ENCODE data around the gene CASTOR1.

Gene CASTOR1

DNA sequence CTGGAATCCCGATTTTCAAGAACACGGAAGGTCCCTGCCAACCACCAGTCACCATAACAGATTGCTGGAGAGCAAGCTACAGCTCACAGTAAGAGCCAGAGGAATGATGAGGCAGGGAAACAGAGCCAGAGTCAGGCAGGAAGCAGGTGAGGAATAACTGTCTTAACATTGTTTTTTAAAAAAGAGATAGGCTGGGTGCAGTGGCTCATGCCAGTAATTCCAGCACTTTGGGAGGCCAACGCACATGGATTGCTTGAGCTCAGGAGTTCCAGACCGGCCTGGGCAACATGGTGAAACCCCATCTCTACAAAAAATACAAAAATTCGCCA lies 13.5 kb upstream of the CASTOR1 start:
- peak overlapping the region; percentile 86 for H3K27ac ChIP-seq
- DNase-seq (ENCODE audit: low read depth, low spot score), result no peak

DNA sequence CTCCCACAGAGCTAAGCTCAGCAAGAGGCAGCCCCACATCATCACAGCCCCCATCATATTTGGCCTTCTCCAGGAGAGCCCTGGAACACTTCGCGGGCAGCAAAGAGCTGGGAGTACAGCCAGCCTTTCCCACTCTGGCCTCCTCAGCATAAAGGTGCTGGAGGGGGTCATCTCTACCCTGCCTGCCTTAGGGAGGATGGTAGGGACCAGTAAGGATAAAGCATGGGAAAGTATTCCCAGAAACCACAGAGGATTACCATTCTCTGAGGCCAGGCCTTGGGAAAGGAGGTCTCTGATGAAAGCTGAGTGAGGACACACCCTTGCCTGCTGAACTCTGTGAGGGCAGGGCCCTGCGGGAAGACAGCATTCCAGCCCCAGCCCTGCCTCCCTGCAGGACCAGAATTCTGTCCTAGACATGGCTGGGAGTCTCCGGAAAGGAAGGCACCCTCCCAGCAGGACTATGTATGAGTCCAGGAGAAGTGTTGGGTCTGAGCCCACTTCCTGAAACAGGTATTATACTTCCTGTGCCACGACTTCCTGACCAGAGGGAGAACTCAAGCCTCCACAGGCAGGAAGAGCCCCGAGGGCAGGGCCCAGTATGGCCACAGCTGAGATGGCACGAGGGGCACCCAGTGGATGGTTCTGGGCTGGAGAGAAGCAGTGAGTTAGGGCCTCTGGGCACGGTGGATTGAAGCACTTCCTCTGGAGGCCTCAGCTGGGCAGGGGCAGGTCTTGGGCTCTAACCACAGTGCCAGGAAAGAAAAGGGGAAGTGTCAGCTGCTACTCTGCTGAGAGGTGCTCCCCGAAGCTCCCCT lies 12.9 kb upstream of the CASTOR1 start:
- H3K27ac ChIP-seq, result peak overlapping the region; percentile 86
- no peak for DNase-seq (ENCODE audit: low read depth, low spot score)

DNA sequence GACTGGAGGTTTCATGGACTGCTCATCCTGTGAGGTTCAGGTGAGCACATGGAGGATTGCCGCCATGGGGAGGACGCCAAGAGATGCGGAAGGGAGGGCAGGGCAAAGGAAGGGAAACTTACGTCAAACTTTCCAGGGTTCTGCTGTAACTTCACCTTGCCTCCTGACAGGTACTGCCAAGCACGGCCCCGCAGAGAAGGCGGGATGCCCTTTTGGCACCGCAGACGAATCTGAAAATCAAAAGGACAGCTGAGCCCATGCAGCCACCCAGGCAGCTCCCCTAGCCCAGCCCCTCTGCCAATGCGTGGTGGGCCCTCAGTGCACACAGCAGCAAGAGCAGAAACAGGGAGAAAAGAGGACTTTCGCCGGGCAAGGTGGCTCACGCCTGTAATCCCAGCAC lies 10.0 kb upstream of the CASTOR1 start:
- no peak for DNase-seq (ENCODE audit: low read depth, low spot score)
- H3K27ac ChIP-seq, result no peak overlapping the region

DNA sequence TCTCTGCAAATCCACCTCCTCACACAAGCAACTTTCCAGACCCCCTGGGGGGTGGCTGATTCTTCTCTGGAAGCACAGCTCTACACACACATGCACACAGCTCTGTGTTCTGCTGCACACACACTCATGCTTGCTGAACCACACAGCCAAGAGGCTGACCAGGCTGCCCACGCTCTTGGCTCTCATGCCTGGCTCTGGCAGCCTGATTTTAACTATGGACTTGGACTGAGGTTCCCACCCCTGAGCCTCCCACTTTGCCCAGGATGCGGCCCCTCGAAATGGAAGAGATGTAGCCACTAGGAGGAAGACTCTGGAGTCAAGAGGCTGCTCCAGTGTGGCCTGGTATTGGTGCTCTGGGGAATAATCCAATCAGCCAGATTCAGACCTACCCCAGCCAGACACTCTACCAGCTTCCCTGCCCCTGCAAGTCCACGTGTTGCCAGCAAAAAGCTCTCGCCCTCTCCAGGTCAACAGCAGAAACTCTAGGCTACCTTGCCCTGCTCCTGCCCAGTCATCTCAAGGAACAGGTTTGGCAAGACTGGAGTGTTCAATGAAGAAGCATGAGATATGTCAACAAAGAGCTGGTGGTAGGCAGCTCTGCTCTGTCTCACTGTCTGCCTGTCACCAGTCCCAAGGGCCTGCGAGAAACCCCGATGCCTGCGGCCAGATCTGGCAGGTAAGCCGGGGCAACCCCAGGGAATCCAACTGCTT lies 8.8 kb upstream of the CASTOR1 start:
- H3K27ac ChIP-seq, result peak overlapping the region; percentile 29
- peak; percentile 84 for DNase-seq (ENCODE audit: low read depth, low spot score)

DNA sequence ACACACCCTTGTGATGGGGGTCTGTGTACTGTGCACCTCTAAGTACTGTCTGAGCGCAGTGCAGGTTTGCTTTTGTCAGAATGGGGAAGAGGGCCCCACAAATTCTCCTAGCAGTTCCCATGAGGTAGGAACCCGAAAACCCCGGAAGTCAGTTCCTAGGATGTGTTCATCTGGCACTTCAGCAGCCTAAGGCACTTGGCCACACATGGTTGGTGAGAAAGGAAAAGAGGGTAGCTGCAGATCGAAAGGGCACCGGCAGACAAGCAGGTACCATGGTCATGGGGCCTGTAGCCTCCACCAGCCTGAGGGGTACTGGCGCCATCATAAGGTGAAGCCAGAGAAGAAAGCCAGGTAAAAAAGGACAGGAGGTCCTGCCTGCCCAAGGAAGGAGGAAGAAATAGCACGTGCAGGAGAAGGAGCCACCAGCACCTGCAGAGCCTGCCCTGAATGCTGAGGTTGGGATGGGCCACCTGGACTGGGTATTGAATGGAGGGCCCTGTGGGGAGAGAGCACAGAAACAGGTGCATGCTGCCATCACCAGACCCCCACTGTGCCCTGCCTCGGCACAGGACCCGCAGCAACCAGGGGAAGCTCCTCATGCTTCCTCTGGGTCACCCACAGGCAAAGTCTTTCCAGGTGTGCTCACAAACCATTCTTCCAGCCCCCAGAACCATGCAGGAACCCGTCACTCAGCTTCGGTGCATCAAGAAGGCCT lies 8.1 kb upstream of the CASTOR1 start:
- no peak for DNase-seq (ENCODE audit: low read depth, low spot score)
- H3K27ac ChIP-seq, result no peak overlapping the region

DNA sequence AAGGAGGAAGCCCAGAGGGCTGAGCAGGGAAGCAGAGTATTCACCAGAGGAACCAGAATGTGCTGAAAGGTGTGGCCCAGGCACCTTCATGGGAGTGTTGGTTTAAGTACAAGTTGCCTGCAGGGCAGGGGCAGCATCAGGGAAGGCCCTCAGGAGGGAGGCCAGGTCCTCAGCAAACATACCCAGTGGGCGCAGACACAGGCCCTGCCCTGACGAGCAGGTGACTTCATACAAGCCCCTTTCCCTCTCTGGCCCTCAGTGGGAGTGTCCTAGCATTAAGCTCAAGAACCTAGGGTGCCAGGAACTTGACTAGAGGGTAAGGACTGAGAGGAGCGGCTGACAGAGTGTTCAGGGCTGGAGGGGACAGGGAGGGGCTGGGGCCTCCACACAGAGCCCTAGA lies 7.5 kb upstream of the CASTOR1 start:
- no peak overlapping the region for H3K27ac ChIP-seq
- DNase-seq (ENCODE audit: low read depth, low spot score), result no peak

DNA sequence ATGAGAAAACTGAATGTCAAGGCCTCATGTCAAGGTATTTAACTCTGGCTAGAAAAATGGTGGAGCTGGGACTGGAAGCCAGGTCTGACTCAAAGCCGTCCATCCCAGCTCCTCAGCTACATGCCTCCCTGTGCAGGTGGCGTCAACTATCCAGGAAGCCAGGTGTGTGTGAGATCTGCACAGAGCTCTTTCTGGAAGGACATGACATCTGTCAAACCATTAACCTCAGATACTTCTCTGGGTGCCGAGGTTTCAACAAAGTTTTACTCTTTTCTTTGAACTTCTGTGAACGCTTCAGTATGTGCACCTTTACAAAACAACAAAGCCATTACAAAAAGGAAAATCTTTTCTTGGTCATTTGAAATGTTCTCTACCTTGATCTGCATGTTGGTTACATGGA lies 7.0 kb upstream of the CASTOR1 start:
- no peak overlapping the region for H3K27ac ChIP-seq
- DNase-seq (ENCODE audit: low read depth, low spot score), result no peak

DNA sequence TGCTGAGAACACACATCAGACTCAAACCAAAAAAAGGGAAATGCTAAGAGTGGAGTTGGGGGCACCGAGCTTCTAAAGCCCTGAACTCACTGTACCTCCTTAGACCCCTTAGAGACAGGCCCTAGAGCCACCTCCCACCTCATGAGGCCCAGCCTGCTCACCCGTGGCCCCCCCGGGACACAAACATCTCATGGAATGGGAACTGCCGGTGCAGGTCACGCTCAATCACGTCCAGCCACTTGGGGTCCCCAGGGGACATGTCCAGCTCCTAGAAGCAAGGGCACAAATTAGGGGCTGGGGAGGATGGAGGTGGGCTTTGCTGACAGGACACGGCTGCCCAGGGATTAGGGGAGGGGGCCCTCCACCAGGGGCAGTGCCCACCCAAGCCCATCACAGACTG lies 6.3 kb upstream of the CASTOR1 start:
- H3K27ac ChIP-seq, result no peak overlapping the region

DNA sequence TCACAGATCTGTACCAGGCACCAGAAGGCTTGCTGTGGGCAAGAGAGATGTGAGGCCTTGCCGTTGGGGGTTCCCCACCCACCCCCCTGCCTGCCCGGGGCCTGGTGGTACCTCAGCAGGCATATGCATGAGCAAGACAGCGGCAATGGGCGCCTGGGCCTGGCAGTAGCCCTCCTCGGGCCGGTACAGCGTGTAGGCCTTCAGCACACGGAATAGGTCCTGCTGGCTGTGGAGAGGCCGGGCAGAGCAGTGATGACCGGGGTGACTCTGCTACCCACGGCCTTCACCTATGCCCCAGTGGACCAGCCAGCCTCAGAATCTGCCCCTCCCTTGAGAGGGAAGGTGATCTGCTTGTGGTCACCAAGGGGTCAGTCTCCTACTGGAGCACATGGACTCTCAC lies 5.5 kb upstream of the CASTOR1 start:
- no peak for DNase-seq (ENCODE audit: low read depth, low spot score)
- no peak overlapping the region for H3K27ac ChIP-seq

More for the DNA sequence above, 6.3 kb upstream of the CASTOR1 start:
- DNase-seq (ENCODE audit: low read depth, low spot score), result no peak

DNA sequence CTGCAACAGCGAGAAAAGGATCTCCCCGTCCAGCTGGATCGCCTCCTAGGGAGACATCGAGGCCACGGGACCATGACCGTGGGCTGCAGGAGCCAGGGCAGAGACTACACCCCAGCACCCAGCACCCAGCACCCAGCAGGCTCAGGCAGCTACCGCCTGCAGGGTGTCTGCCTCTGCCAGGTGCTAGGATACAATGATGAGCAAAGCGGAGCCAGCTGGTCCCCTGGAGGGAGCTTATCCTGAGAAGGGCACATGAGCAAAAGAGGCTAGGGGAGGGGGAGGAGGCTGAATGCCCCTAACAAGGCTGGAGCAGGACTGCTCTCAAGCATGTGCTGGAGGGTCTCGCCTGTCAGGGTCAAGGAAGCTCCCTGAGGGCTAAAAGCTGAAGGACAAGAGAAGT lies 4.8 kb upstream of the CASTOR1 start:
- no peak overlapping the region for H3K27ac ChIP-seq
- no peak for DNase-seq (ENCODE audit: low read depth, low spot score)

DNA sequence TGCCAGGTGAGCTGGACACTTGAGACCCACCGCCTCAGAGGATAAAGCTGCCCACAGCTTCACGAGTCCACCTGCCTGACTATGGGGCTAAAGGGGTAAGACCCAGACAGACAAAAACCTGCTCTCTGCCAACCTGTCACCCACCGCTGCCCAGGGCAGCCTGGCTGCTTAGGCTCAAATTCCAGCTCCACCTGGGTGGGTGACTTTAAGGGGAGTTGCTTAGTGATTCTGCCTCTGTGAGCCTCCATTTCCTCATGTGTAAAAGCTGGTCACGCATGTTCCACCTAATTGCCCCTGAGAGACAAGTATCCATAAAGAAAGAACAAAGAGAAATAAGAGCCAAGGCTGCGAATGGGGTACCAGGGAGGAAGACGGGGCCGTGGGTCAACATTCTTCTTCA lies 3.7 kb upstream of the CASTOR1 start:
- H3K27ac ChIP-seq, result no peak overlapping the region
- no peak for DNase-seq (ENCODE audit: low read depth, low spot score)

DNA sequence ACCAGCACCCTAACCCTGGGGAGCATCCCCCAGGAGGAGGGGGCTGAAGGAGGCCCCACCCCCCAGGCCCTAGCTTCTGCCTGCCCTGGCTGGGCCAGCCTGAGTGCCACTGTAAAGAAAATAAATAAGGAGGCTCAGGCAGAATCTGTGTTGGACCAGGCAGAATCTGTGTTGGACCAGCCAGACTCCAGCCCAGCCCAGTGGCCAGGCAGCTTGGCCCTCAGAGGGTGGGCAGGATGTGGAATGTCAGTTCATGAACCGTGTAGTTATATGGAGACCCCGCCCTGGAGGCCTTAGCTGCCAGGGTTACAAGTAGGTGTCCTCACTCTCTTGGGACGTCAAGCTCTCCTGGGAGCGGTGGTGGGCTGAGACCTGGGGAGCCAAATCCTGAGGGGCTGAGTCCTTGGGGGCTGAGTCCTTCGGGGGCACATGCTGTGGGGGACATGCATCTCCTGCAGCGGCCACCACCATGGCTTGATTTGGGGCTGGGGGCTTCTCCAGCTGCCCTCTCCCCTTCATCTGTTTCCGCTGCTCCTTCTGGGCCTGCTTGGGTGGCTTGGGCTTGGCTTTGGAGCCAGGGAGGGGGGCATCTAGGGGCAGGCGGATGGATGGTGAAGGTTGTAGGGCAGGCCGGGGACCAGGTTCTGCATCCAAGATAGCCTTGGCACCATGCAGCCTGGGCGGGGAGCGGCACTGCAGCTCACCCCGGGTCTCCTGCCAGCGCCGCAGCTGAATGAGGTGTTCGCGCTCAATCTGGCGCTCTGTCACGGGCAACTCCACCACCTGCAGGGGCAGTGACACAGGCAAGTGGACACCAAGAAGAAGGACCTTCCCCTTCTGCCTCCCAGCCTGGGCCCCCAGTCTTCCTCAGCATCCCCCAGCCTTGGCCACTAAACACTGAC lies 3.0 kb upstream of the CASTOR1 start:
- no peak overlapping the region for H3K27ac ChIP-seq

DNA sequence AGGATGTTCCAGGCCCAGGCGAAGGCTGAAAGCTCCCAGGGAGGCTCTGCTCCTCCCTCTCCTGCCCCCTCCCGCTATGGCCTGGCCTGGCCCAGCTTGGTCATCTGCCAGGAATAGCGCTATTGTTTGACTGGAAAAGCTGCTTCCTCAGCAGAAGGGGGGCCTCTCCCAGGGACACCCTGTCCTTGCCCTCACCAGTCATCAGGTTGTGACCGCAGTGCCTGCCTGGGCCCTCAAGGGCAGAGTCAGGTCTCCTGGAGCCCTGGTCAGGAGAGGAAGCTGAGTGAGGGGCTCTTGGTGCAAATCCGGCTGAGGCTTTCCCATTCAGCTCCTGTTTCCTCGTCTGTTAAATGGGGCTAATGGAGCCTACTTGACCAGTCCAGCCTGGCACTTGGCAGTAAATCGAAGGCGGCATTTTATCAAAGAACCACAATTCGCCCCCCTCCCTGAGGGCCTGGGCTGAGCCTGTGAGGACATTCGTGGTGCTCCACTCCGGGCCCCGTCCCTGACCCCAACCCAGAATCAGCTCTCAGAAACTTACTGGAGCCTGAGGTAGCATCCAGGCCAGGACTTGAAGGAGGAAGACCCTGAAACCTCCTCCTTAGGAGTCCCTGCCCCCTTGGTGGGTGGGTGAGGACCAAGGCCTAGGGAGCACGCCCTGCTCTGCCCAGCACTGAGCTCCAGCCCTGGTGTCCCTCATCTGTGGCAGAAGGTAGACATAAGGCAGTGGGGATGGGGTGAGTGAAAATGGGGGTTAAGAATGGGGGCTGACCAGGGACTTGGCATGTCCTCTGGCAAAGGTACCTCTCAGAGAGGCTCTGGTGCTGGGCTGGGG lies 2.0 kb upstream of the CASTOR1 start:
- H3K27ac ChIP-seq, result peak overlapping the region; percentile 73
- DNase-seq (ENCODE audit: low read depth, low spot score), result no peak

More for the DNA sequence above, 3.0 kb upstream of the CASTOR1 start:
- no peak for DNase-seq (ENCODE audit: low read depth, low spot score)

DNA sequence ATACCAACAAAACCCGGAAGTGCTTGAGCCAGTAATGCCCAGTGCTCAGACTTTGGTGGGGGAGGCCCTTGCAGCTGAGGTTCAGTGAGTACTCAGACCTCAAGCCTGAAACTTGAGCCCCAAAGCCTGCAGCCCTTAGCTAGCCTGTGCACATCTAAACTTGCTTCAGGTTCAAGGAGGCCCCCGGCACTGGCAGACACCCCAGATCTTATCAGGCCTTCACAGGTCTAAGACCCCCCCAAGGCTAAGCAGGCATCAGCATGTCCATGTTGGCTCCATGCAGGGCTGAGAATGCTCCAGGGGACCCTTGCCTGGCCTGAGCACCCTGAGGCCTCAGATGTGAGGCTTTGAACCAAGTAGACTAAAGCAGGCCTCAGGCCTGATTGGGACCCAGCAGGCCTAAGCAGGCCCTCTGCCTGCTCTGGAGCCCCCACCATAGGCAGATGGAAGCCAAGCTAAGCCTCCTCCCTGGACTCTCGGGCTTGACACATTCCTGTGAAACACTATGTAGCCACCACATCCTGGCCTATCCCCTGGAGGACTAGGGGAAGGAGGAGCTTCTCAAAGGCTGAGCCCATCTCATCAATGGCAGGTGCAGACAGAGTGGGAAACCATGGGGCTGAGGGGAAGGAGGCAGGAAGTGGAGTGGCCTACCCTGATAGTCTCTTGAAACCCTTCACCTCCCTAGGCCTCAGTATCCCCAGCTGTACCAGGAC lies 1.2 kb upstream of the CASTOR1 start:
- DNase-seq (ENCODE audit: low read depth, low spot score), result no peak
- peak overlapping the region; percentile 73 for H3K27ac ChIP-seq

DNA sequence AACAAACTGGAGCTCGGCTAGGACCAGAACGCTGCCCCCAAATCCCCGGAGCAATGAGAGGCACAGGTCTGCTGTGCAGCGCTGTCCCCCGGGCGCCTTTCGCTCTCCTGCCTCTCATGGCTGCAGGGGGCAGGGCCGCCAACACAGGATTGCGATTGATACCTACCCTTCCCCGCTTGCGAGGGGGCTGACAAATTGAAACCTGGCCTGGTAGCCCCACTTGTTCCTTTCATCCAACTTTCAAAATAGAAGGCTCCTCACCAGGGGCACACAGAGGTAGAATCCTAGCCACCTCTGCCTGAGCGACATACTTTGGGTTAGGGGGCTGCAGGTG lies 642 bp upstream of the CASTOR1 start:
- H3K27ac ChIP-seq, result peak overlapping the region; percentile 73
- DNase-seq (ENCODE audit: low read depth, low spot score), result no peak

DNA sequence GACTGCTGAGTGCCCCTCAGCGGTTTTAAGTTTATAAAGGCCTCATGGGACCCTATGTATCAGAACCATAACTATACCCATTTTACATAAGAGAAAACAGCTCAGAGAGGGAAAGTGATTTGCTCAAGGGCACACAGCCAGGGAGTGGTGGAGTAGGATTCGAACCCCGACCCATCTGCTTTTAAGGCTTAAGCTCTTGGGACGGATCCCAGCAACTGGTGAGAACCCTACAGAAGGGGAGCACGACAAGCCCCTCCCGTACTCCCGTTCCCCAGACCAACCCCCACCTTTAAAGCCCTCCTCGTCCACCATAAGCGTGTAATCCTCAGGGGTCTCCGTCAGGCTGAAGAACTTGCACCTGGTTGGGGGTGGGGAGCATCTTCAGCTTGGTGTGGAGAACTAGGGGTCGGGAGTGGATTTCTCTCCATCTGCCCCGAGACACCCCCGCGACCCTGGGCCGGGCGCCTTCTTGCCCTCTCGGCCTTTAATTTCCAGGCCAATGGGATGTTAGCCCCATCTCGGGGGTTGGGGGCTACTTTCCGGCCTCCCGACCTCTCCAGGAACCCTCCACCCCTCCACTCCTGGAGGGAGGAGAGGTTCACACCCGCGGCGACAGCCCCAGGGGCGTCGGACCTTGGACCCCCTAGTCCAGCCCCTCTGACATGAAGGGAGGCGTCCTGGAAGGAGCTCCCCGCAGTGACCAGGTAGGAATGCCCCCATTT lies 725 bp downstream of the CASTOR1 start:
- peak overlapping the region; percentile 73 for H3K27ac ChIP-seq

DNA sequence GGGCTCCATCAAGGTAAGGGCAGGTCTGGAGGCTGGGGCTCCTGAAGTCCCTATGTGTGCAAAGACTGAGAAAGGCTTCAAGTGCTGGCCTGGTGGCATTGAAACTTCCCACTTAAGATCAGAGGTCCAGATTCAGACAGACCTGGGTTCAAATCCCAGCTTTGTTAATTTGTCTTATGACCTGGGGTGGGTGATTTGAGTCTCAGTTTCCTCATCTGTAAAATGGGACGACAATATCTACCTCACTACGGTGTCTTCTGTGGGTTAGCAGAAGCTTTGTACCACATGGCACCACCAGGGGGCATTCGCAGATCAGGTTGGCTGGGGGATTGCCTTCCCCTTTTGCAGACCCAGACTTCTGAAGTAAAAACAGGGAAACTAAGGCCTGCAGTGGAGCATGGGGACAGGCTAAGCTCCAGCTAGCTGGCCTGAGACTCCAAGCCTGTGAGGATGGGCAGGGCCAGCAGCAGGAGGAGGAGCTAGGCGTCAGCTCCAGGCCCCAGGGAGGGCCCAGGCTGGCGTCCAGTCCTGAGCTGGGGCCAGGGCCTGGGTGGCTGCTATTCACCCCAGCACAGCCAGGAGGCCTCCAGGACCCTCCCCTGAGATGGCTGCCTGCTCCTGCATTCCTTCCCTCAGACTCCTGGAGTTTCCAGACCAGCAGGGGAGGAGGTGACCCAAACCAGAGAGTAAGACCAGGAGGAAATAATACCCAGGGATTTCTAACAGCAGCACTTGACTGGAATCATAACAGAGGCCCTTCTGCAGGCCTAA lies 1.5 kb downstream of the CASTOR1 start:
- H3K27ac ChIP-seq, result no peak overlapping the region
- peak; percentile 44 for DNase-seq (ENCODE audit: low read depth, low spot score)

More for the DNA sequence above, 725 bp downstream of the CASTOR1 start:
- DNase-seq (ENCODE audit: low read depth, low spot score), result no peak

Measured in epithelial cell of prostate (primary cell).